CD14-positive monocyte (primary cell): Measurements from ENCODE around the gene KNL1. TPM values are rescaled to one million over a fixed set of nuclear protein-coding genes. Genes with fewer than 3 reads are reported as not detected.
"Not testable (repeated sequence)": the region's sequence is repeated elsewhere in the genome, so short reads cannot be mapped to it uniquely, and the experiment has no call there.

ENCODE experiments used
- DNase-seq, 3 donors: peaks; one replicate each; pipeline ENCODE4 v3.0.0-alpha.2; 2011 to 2022
- H2AFZ ChIP-seq: 2 replicates; pipeline ENCODE4 v1.6.0; 2012; ENCODE audit warnings: mild to moderate bottlenecking, low read depth, low read length, inconsistent platforms; ENCODE audit not compliant: insufficient read depth, poor library complexity, severe bottlenecking
- H3K27ac ChIP-seq, 2 donors: 1 replicate in 1 of 2; 2 replicates in 1 of 2; pipeline ENCODE4 v1.5.1; 2012 to 2013; ENCODE audit warnings: low read length in 2 of 2, control low read depth in 1 of 2, inconsistent platforms in 1 of 2, low read depth in 1 of 2, mild to moderate bottlenecking in 1 of 2
- H3K27me3 ChIP-seq, 2 donors: one replicate each; pipeline versions ENCODE4 v1.6.0 to v1.6.1; 2011 to 2013; ENCODE audit warnings: low read length in 2 of 2; ENCODE audit not compliant: control insufficient read depth in 2 of 2, insufficient read depth in 2 of 2
- H3K36me3 ChIP-seq, 2 donors: replicated peaks in 1 of 2; 1 replicate in 1 of 2; 2 replicates in 1 of 2; pipeline versions ENCODE4 v1.5.1 to v1.6.1; 2012 to 2013; ENCODE audit warnings: low read length in 2 of 2, control low read depth in 1 of 2, inconsistent platforms in 1 of 2, mild to moderate bottlenecking in 1 of 2; ENCODE audit not compliant: insufficient read depth in 2 of 2, control insufficient read depth in 1 of 2
- H3K4me1 ChIP-seq, 2 donors: 1 replicate in 1 of 2; 2 replicates in 1 of 2; pipeline versions ENCODE4 v1.5.1 to v1.6.1; 2012 to 2013; ENCODE audit warnings: low read length in 2 of 2, control low read depth in 1 of 2, inconsistent platforms in 1 of 2, mild to moderate bottlenecking in 1 of 2, moderate library complexity in 1 of 2; ENCODE audit not compliant: insufficient read depth in 2 of 2, control insufficient read depth in 1 of 2
- H3K4me2 ChIP-seq: replicated peaks from 2 replicates; pipeline ENCODE3; 2012; ENCODE audit warnings: low read length, moderate library complexity, mild to moderate bottlenecking; ENCODE audit not compliant: poor library complexity, severe bottlenecking; ENCODE audit errors: extremely low read depth
- H3K4me3 ChIP-seq, 3 experiments: fragments of 200-600 bp in 1 of 3; sonication (generic) in 1 of 3; replicated peaks in 1 of 3; 1 replicate in 2 of 3; 2 replicates in 1 of 3; pipeline ENCODE4 v1.5.1; 2011 to 2013; ENCODE audit warnings: low read length in 3 of 3, mild to moderate bottlenecking in 3 of 3, control low read depth in 2 of 3, low read depth in 2 of 3, inconsistent platforms in 1 of 3, moderate library complexity in 1 of 3
- H3K79me2 ChIP-seq: 2 replicates; pipeline ENCODE4 v1.6.0; 2012; ENCODE audit warnings: mild to moderate bottlenecking, control low read depth, inconsistent platforms, low read length, moderate library complexity; ENCODE audit not compliant: insufficient read depth
- H3K9ac ChIP-seq: 2 replicates; pipeline ENCODE4 v1.6.0; 2017; ENCODE audit warnings: low read length, mild to moderate bottlenecking; ENCODE audit not compliant: insufficient read depth, poor library complexity, severe bottlenecking
- H3K9me3 ChIP-seq, 2 donors: replicated peaks in 1 of 2; 1 replicate in 1 of 2; 2 replicates in 1 of 2; pipeline versions ENCODE4 v1.5.1 to v1.6.1; 2012 to 2013; ENCODE audit warnings: low read length in 2 of 2, control low read depth in 1 of 2; ENCODE audit not compliant: control insufficient read depth in 1 of 2, insufficient read depth in 1 of 2
- H4K20me1 ChIP-seq: 2 replicates; pipeline ENCODE4 v1.6.0; 2012; ENCODE audit warnings: mild to moderate bottlenecking, low read length, control low read depth, moderate library complexity; ENCODE audit not compliant: insufficient read depth
- H3K27ac Mint-ChIP-seq, 7 donors: one replicate each; pipeline ENCODE4 v1.8.0; 2020; ENCODE audit warnings: mild to moderate bottlenecking in 7 of 7, mixed read lengths in 7 of 7, moderate library complexity in 6 of 7, inconsistent platforms in 2 of 7
- H3K27me3 Mint-ChIP-seq, 3 donors: one replicate each; pipeline ENCODE4 v1.8.0; 2021 to 2022; ENCODE audit warnings: low read depth in 3 of 3, mild to moderate bottlenecking in 3 of 3, mixed read lengths in 3 of 3, moderate library complexity in 3 of 3, inconsistent platforms in 1 of 3
- H3K36me3 Mint-ChIP-seq, 2 donors: one replicate each; pipeline ENCODE4 v1.8.0; 2020; ENCODE audit warnings: mixed read lengths in 2 of 2, inconsistent platforms in 1 of 2, mild to moderate bottlenecking in 1 of 2
- H3K4me1 Mint-ChIP-seq: one replicate; pipeline ENCODE4 v1.8.0; 2020; ENCODE audit warnings: mild to moderate bottlenecking, mixed read lengths
- H3K4me3 Mint-ChIP-seq, 2 donors: one replicate each; pipeline ENCODE4 v1.8.0; 2020; ENCODE audit warnings: mild to moderate bottlenecking in 2 of 2, mixed read lengths in 2 of 2, moderate library complexity in 1 of 2
- H3K9me3 Mint-ChIP-seq, 7 donors: one replicate each; pipeline ENCODE4 v1.8.0; 2020 to 2022; ENCODE audit warnings: mixed read lengths in 7 of 7, mild to moderate bottlenecking in 6 of 7, moderate library complexity in 6 of 7, inconsistent platforms in 2 of 7
- WGBS: methylation state at CpG from one replicate; pipeline ENCODE4 v1.1.5; 2013; ENCODE audit warnings: missing lambda C conversion rate; ENCODE audit not compliant: insufficient coverage; 5-methylcytosine and 5-hydroxymethylcytosine counted together
- intact Hi-C, 2 donors: fragments of 100-400 bp; cut with micrococcal nuclease; formaldehyde crosslinking; loops; one replicate each; pipeline versions ENCODE4 v1.15.0 to v1.15.1; 2023
- polyA plus RNA-seq, 3 donors: library from polyadenylated mRNA; depleted of rRNA in 1 of 3; unstranded in 2 of 3; stranded (reverse) in 1 of 3; fragments of 300-500 nt in 2 of 3; fragments of >200 nt in 1 of 3; fragmentation: Illumina TruSeq in 2 of 3; gene quantifications; 1 replicate in 2 of 3; 2 replicates in 1 of 3; pipeline ENCODE4 v1.2.3, GENCODE V29; 2012 to 2021
- TF ChIP-seq, protein P1 (sequence below): fragments of 200-600 bp; IDR thresholded peaks from one replicate; pipeline ENCODE4 v1.8.0; 2022; ENCODE audit warnings: antibody characterized with exemption, mild to moderate bottlenecking

The KNL1 gene
- polyA plus RNA-seq, 3 donors = 0.13 to 0.38 (median 0.16) TPM

DNA sequence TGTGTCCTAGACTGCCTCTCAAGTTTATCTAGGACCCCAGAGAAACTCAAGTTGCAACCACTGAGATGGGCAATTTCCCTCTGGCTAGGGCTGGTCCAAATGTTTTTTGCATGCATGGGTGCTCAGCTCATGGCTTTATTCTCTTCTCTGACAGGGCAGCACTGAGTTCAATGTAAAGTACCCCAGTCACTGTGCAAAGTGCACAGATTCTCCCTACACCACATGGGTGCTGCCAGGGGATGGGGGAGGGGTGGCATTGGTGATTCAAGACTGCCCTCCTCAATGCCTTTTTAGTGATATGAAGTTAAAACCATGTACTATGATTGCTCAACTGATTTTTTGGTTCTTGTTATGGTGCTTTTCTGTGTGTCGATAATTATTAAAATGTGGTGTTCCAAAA is 86.1 kb downstream of the KNL1 start:
- no peaks in the 10 kb centered on the region for H3K79me2 ChIP-seq
- H3K9me3 Mint-ChIP-seq = no peaks in the 10 kb centered on the region
- H3K9ac ChIP-seq = no peak overlapping the region
- H3K36me3 ChIP-seq = no peaks in the 10 kb centered on the region
- H3K27me3 ChIP-seq = no peaks in the 10 kb centered on the region
- no peaks in the 10 kb centered on the region for H4K20me1 ChIP-seq
- peaks cover 8% of the 10 kb centered on the region for H3K4me1 Mint-ChIP-seq
- WGBS = no CpG with 5 or more reads among the region's 1 CpG
- H3K27ac ChIP-seq = no peak overlapping the region
- TF ChIP-seq, protein P1, sequence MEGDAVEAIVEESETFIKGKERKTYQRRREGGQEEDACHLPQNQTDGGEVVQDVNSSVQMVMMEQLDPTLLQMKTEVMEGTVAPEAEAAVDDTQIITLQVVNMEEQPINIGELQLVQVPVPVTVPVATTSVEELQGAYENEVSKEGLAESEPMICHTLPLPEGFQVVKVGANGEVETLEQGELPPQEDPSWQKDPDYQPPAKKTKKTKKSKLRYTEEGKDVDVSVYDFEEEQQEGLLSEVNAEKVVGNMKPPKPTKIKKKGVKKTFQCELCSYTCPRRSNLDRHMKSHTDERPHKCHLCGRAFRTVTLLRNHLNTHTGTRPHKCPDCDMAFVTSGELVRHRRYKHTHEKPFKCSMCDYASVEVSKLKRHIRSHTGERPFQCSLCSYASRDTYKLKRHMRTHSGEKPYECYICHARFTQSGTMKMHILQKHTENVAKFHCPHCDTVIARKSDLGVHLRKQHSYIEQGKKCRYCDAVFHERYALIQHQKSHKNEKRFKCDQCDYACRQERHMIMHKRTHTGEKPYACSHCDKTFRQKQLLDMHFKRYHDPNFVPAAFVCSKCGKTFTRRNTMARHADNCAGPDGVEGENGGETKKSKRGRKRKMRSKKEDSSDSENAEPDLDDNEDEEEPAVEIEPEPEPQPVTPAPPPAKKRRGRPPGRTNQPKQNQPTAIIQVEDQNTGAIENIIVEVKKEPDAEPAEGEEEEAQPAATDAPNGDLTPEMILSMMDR = no peak
- DNase-seq = no peak
- no peak overlapping the region for H3K4me3 ChIP-seq
- no peaks in the 10 kb centered on the region for H3K36me3 Mint-ChIP-seq
- no peak overlapping the region for H3K27ac Mint-ChIP-seq
- no peaks in the 10 kb centered on the region for H3K4me1 ChIP-seq
- H3K27me3 Mint-ChIP-seq = peaks cover 0 to 2% (median 0%) of the 10 kb centered on the region in 3 donors
- H2AFZ ChIP-seq = no peak overlapping the region
- H3K4me3 Mint-ChIP-seq = no peak overlapping the region
- no peak overlapping the region for H3K4me2 ChIP-seq
- intact Hi-C loops = loop anchor here in 1 of 2 donors (10.0 kb wide), 1 partner anchor 105 kb away; no protein-coding TSS in a partner anchor
- H3K9me3 ChIP-seq = no peaks in the 10 kb centered on the region

DNA sequence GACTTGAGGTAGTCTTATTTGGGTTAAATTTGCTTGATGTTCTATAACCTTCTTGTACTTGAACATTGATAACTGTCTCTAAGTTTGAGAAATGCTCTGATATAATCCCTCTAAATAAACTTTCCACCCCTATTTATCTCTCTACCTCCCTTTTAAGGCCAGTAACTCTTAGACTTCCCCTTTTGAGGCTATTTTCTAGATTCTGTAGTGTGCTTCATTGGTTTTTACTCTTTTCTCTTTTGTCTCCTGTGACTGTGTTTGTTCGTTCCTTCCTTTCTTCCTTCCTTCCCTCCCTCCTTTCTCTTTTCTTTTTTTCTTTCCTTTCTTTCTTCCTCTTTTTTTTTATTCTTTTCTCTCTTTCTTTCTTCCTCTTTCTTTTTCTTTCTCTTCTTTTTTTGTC is 86.9 kb downstream of the KNL1 start:
- no CpG with 5 or more reads among the region's 1 CpG for WGBS
- H2AFZ ChIP-seq, H3K4me1 Mint-ChIP-seq, H3K4me2 ChIP-seq, H3K36me3 ChIP-seq, H3K27me3 Mint-ChIP-seq, H3K4me3 ChIP-seq, H3K27ac ChIP-seq, H3K27ac Mint-ChIP-seq, H3K36me3 Mint-ChIP-seq, H3K4me1 ChIP-seq, H3K4me3 Mint-ChIP-seq, DNase-seq, H3K9me3 ChIP-seq, H3K79me2 ChIP-seq, H4K20me1 ChIP-seq, H3K27me3 ChIP-seq, H3K9ac ChIP-seq, H3K9me3 Mint-ChIP-seq: not testable (repeated sequence)
- intact Hi-C loops = loop anchor here in 1 of 2 donors (10.0 kb wide), 1 partner anchor 104 kb away; no protein-coding TSS in a partner anchor
